ENCODE measurements around the gene C2orf92.

- TF ChIP-seq, protein P1, sequence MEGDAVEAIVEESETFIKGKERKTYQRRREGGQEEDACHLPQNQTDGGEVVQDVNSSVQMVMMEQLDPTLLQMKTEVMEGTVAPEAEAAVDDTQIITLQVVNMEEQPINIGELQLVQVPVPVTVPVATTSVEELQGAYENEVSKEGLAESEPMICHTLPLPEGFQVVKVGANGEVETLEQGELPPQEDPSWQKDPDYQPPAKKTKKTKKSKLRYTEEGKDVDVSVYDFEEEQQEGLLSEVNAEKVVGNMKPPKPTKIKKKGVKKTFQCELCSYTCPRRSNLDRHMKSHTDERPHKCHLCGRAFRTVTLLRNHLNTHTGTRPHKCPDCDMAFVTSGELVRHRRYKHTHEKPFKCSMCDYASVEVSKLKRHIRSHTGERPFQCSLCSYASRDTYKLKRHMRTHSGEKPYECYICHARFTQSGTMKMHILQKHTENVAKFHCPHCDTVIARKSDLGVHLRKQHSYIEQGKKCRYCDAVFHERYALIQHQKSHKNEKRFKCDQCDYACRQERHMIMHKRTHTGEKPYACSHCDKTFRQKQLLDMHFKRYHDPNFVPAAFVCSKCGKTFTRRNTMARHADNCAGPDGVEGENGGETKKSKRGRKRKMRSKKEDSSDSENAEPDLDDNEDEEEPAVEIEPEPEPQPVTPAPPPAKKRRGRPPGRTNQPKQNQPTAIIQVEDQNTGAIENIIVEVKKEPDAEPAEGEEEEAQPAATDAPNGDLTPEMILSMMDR (conservative IDR thresholded peaks at IDR 0.05; ENCODE audit: low read length): no peak
- TF ChIP-seq EZH2phosphoT487 (IDR thresholded peaks at IDR 0.05; ENCODE audit: borderline replicate concordance, low read depth, low read length): no peak
Measured at GRCh38 chr2:97678298-97678697, 8.8 kb downstream of the C2orf92 start.
